B cell (primary cell): ENCODE results near the gene MEN1.

ENCODE experiments used
- EZH2 ChIP-seq: IDR thresholded peaks from 2 replicates; pipeline ENCODE4 v1.6.1; 2012; ENCODE audit warnings: borderline replicate concordance, low read depth, mild to moderate bottlenecking, moderate library complexity, low read length; ENCODE audit not compliant: insufficient read depth, poor library complexity, severe bottlenecking
- TF ChIP-seq, protein P1 (sequence below): fragments of 200-600 bp; IDR thresholded peaks from one replicate; pipeline ENCODE4 v1.8.0; 2022; ENCODE audit warnings: antibody characterized with exemption, mild to moderate bottlenecking

DNA sequence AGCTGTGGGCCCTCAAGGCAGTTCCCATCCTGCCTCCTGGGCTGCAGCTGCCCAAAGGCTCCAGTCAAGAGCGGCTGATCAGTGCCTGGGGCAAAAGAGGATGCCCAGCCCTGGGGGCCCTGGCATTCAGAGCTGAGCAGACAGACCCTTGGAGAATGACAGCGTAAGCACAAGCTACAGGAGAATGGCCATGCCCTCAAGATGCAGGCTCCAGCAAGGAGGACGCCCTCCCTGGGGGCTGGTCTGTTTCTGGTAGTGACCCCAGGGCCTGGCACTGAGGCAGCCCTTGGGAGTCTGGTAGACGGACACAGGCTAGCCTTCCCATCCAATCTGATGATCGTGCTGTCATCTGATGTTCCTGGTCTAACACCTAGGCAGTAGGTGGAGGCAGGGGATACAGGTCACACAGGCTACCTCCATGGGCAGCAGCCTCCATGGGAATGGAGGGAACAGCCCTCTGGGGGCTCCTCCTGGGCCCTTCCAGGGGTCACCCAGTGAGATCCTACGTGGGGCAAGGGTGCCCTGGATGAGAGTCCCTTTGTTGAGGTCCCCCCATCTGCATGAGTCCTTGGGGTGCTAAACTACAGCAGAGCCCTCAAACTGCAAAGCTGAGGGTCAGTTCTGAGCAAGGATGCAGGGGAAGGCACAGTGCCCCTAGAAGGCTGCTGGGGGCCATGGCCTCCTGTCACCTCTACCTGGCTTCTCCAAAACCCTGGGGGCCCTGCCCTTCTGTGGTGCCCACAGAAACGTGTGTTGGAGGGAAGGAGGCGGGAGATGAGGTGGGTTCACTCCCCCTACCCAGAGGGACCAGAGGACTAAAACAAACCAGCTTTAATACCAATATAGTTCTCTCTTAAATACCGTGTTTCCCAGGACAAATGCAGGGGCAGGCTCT is 21.8 kb downstream of the MEN1 start:
- TF ChIP-seq EZH2 = no peak
- TF ChIP-seq, protein P1, sequence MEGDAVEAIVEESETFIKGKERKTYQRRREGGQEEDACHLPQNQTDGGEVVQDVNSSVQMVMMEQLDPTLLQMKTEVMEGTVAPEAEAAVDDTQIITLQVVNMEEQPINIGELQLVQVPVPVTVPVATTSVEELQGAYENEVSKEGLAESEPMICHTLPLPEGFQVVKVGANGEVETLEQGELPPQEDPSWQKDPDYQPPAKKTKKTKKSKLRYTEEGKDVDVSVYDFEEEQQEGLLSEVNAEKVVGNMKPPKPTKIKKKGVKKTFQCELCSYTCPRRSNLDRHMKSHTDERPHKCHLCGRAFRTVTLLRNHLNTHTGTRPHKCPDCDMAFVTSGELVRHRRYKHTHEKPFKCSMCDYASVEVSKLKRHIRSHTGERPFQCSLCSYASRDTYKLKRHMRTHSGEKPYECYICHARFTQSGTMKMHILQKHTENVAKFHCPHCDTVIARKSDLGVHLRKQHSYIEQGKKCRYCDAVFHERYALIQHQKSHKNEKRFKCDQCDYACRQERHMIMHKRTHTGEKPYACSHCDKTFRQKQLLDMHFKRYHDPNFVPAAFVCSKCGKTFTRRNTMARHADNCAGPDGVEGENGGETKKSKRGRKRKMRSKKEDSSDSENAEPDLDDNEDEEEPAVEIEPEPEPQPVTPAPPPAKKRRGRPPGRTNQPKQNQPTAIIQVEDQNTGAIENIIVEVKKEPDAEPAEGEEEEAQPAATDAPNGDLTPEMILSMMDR = no peak
